GM12891 (cell line): ENCODE measurements around the gene CADM2.
"Not testable (repeated sequence)": the region's sequence is repeated elsewhere in the genome, so short reads cannot be mapped to it uniquely, and the experiment has no call there.

Experiments used
- DNase-seq: peaks from one replicate; pipeline ENCODE4 v3.0.0; 2011; ENCODE audit warnings: low spot score; ENCODE audit not compliant: insufficient read length
- FAIRE-seq: peaks from 2 replicates; lab custom pipeline; 2011; peaks lifted over from hg19 to GRCh38; lab: Jason Lieb, UNC
- PAX5 ChIP-seq: IDR thresholded peaks from 2 replicates; pipeline ENCODE4 v1.6.1; 2011; ENCODE audit warnings: low read length, moderate library complexity, mild to moderate bottlenecking; ENCODE audit not compliant: insufficient read depth, severe bottlenecking
- POLR2A ChIP-seq: IDR thresholded peaks from 2 replicates; pipeline ENCODE4 v1.6.1; 2011; ENCODE audit warnings: low read depth, low read length, control low read depth
- POLR2AphosphoS5 ChIP-seq: IDR thresholded peaks from 2 replicates; pipeline ENCODE4 v1.6.1; 2011; ENCODE audit warnings: low read depth, low read length, control low read depth
- POU2F2 ChIP-seq: IDR thresholded peaks from 2 replicates; pipeline ENCODE4 v1.6.1; 2011; ENCODE audit warnings: low read depth, mild to moderate bottlenecking, control low read depth, low read length, moderate library complexity
- SPI1 ChIP-seq: IDR thresholded peaks from 2 replicates; pipeline ENCODE4 v1.6.1; 2011; ENCODE audit warnings: low read depth, low read length, control low read depth
- TAF1 ChIP-seq: IDR thresholded peaks from 2 replicates; pipeline ENCODE4 v1.6.1; 2011; ENCODE audit warnings: low read depth, low read length, control low read depth

CADM2 gene

GRCh38 chr3:85662462-85662861 is 703.7 kb downstream of the CADM2 start:
- no peak for TF ChIP-seq POU2F2
- TF ChIP-seq PAX5 = no peak
- TF ChIP-seq SPI1 = no peak
- no peak for TF ChIP-seq POLR2A
- no peak for TF ChIP-seq TAF1
- no peak for TF ChIP-seq POLR2AphosphoS5
- FAIRE-seq = no peak
- DNase-seq = no peak

GRCh38 chr3:85667744-85668143 is 709.0 kb downstream of the CADM2 start:
- FAIRE-seq (no peak), DNase-seq (no peak)
- TF ChIP-seq SPI1 = no peak
- TF ChIP-seq POU2F2 = no peak
- TF ChIP-seq POLR2A = no peak
- TF ChIP-seq PAX5 = no peak
- TF ChIP-seq POLR2AphosphoS5 = no peak
- no peak for TF ChIP-seq TAF1

GRCh38 chr3:85670634-85671205 is 711.9 kb downstream of the CADM2 start:
- FAIRE-seq = no peak
- TF ChIP-seq SPI1 (no peak), POLR2AphosphoS5 (no peak), POLR2A (no peak), PAX5 (no peak), POU2F2 (no peak), TAF1 (no peak)
- DNase-seq = no peak

GRCh38 chr3:85672761-85673160 is 714.0 kb downstream of the CADM2 start:
- no peak for FAIRE-seq
- no peak for DNase-seq
- TF ChIP-seq PAX5 = no peak
- TF ChIP-seq POLR2AphosphoS5 = no peak
- TF ChIP-seq POU2F2 = no peak
- no peak for TF ChIP-seq POLR2A
- TF ChIP-seq TAF1 = no peak
- no peak for TF ChIP-seq SPI1

- DNase-seq (no peak), FAIRE-seq (no peak)
- TF ChIP-seq TAF1 = no peak
- no peak for TF ChIP-seq PAX5
- TF ChIP-seq POLR2A = no peak
- no peak for TF ChIP-seq POLR2AphosphoS5
- no peak for TF ChIP-seq POU2F2
- TF ChIP-seq SPI1 = no peak
These were observed 719.9 kb downstream of the CADM2 start for GRCh38 chr3:85678713-85679112.

GRCh38 chr3:85681906-85682305 is 723.1 kb downstream of the CADM2 start:
- FAIRE-seq = no peak
- no peak for TF ChIP-seq POU2F2
- TF ChIP-seq PAX5 = no peak
- TF ChIP-seq TAF1 = no peak
- TF ChIP-seq POLR2AphosphoS5 = no peak
- TF ChIP-seq SPI1 = no peak
- TF ChIP-seq POLR2A = no peak

GRCh38 chr3:85691196-85691595 is 732.4 kb downstream of the CADM2 start:
- DNase-seq = no peak
- FAIRE-seq = no peak
- TF ChIP-seq POU2F2 (no peak), POLR2A (no peak), TAF1 (no peak), PAX5 (no peak)

More at GRCh38 chr3:85681906-85682305, 723.1 kb downstream of the CADM2 start:
- DNase-seq = no peak

- TF ChIP-seq SPI1 (no peak), POU2F2 (no peak), PAX5 (no peak), POLR2AphosphoS5 (no peak), POLR2A (no peak), TAF1 (no peak)
- FAIRE-seq = no peak
- DNase-seq = no peak
These were observed 738.4 kb downstream of the CADM2 start for GRCh38 chr3:85697156-85697555.

- DNase-seq (no peak), FAIRE-seq (no peak)
- TF ChIP-seq POU2F2 (no peak), TAF1 (no peak), PAX5 (no peak), SPI1 (no peak), POLR2AphosphoS5 (no peak), POLR2A (no peak)
These were observed 747.3 kb downstream of the CADM2 start for GRCh38 chr3:85706130-85706529.

- not testable (repeated sequence) for FAIRE-seq, DNase-seq
These were observed 749.5 kb downstream of the CADM2 start for GRCh38 chr3:85708325-85708724.
